GM12864 (cell line): ENCODE results near the gene PEMT.

Experiments
- DNase-seq: peaks from one replicate; pipeline ENCODE4 v3.0.0-alpha.2; 2011; ENCODE audit warnings: low read depth
- H3K4me3 ChIP-seq: 2 replicates; pipeline ENCODE4 v1.5.1; 2011; ENCODE audit warnings: mild to moderate bottlenecking, low read depth, low read length, control low read depth
- TF ChIP-seq, protein P1 (sequence below): IDR thresholded peaks from 2 replicates; pipeline ENCODE4 v1.5.1; 2011; ENCODE audit warnings: low read depth, mild to moderate bottlenecking, moderate library complexity, low read length, control low read depth, inconsistent platforms; ENCODE audit errors: missing control alignments

The PEMT gene

DNA sequence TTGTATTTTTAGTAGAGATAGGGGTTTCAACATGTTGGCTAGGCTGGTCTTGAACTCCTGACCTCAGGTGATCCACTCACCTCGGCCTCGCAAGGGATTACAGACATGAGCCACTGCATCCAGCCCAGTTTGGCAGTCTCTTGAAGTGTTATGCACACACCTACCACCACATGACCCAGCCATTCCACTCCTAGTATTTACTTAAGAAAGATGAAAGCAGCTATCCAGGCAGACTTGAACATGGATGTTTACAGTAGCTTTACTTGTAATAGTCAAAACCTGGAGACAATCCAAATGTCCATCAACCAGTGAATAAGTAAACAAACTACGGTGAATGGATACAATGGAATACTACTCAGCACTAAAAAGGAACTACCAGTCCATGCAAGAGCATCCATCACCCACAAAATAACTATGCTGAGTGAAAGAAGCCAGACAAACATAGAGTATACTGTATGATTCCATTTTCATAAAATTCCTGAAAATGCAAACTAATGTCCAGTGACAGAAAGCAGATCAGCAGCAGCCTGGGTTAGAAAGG lies 57.5 kb downstream of the PEMT start:
- no peak overlapping the region for H3K4me3 ChIP-seq
- DNase-seq: no peak
- TF ChIP-seq, protein P1, sequence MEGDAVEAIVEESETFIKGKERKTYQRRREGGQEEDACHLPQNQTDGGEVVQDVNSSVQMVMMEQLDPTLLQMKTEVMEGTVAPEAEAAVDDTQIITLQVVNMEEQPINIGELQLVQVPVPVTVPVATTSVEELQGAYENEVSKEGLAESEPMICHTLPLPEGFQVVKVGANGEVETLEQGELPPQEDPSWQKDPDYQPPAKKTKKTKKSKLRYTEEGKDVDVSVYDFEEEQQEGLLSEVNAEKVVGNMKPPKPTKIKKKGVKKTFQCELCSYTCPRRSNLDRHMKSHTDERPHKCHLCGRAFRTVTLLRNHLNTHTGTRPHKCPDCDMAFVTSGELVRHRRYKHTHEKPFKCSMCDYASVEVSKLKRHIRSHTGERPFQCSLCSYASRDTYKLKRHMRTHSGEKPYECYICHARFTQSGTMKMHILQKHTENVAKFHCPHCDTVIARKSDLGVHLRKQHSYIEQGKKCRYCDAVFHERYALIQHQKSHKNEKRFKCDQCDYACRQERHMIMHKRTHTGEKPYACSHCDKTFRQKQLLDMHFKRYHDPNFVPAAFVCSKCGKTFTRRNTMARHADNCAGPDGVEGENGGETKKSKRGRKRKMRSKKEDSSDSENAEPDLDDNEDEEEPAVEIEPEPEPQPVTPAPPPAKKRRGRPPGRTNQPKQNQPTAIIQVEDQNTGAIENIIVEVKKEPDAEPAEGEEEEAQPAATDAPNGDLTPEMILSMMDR: no peak

DNA sequence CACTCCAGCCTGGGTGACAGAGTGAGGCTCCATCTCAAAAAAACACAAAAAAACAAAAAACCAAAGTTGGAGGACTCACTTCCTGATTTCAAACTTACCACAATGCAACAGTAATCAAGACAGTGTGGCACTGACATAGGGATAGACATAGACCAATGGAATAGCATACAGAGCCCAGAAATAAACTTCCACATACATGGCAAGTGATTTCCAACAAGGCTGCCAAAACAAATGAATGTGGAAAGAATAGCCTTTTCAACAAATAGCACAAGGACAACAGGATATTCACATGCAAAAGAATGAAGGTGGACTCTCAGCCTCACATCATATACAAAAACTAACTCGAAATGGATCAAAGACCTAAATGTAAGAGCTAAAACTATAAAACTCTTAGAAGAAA lies 58.5 kb downstream of the PEMT start:
- TF ChIP-seq, protein P1: no peak
- no peak for DNase-seq
- no peak overlapping the region for H3K4me3 ChIP-seq

DNA sequence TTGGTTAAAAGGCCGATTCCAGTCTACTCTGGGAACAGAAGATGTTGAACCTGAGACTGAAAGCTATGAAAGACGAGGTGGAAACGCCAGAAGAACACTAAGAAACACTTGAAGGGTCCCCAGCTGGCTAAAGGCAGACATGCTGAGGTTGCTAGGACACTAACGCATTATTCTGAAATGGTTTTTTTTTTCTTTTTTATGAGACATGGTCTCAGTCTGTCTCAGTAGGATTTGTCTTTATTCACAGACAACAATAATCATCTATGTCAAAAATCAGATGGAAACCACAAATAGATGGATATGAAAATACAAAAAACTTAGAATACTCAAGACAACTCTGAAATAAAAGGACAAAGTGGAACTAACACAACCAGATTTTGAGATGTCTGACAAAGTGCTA lies 60.4 kb downstream of the PEMT start:
- no peak overlapping the region for H3K4me3 ChIP-seq
- no peak for DNase-seq
- TF ChIP-seq, protein P1: no peak

DNA sequence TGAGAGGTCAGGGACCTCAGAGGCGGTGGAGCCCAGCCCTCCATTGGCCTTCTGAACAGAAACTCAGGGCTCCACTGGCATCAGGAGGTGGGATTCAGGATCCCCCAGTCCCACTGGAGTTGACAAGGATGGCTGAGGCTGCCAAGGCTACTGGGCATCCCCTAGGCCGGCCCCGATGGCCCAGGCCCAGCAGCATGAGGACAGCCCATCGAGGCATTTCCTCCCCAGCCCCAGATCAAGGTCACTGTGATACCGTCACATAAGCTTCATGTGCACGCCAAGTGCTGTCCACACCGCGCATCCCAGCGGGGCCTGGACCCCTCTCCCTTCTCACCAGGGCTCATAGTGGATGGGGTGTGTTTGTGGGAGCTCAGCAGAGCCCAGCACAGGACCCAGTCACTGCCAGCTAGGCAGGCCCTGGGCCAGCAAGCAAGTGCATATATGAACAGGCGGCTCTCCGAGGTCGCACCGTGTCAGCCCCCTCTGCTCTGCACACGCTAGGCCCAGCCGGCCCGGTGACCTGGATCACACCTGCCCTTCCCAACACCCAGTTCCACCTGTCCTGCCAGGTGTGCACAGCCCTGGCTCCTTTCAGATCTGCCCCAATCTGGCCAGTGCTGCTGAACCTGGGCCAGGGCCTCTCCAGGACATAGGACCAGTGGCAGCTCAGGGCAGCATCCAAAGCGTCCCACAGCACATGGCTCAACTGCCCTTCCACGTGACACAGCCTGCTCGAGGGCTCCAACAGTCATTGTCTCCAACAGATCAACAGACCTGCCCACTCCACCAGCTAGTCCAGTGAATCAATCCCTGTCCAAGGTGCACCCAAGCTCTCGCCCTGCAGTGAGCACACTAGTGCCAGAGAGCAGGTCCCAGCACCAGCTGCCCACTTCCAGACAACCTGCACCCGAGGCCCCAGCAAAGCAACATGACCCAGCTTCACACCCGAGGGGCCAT lies 62.5 kb downstream of the PEMT start:
- H3K4me3 ChIP-seq: no peak overlapping the region
- TF ChIP-seq, protein P1: no peak
- DNase-seq: no peak

DNA sequence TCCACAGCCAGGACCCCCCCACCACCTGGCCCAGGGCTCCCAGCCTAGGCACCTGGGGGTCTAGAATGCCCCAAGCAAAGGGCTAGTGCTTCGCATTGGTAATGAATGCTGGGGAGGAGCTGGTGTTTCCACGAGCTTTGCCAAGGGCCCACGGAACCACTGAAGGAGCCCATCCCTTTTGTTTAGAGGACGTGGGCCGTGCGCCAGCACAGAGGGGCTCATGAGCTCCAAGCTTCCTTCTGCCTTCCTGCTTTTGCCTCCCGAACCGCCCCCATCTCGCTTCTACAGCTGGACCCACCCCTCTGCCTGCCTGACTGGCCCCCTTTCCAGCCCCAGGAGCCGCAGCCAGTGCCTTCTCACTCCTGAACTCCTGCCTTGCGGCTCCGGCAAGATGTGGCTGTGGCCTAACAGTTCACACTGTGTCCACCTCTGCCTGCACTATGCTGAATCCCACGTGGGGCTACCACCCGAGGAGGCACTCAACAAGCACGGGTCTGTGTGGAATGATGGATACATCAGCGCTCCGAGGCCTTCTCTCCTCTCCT lies 63.5 kb downstream of the PEMT start:
- H3K4me3 ChIP-seq: no peak overlapping the region
- TF ChIP-seq, protein P1: no peak
- DNase-seq: no peak

DNA sequence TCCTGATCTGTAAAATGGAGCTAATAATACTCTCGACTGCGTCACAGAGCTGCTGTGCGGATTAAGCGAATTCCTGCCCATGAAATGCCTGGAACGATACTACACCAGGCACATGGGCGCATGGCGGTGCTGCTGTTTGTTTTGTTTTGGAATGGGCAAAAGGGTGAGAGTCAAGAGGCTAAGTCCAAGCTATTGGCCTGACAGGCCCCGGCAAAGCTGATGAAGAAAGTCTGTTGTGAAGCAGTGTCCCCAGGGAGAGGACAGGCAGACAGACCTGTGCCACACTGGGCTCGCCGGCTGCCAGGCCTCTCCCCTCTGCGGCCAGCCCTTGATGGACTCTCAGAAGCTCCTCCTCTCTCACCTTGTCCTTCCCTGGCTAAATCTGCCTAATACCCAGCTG lies 64.0 kb downstream of the PEMT start:
- DNase-seq: no peak
- H3K4me3 ChIP-seq: no peak overlapping the region
- TF ChIP-seq, protein P1: no peak
